Stimulated activated CD8-positive, alpha-beta memory T cell treated with anti-CD3 and anti-CD28 coated beads, Interleukin-2, amount 100 ng/mL, for 1 hour (primary cell): ENCODE measurements around the gene PCDHGC5.

Experiments
- DNase-seq, 2 donors: peaks; one replicate each; pipeline ENCODE4 v3.0.0-alpha.2; 2020; ENCODE audit warnings: low read depth in 2 of 2

Gene PCDHGC5

DNA sequence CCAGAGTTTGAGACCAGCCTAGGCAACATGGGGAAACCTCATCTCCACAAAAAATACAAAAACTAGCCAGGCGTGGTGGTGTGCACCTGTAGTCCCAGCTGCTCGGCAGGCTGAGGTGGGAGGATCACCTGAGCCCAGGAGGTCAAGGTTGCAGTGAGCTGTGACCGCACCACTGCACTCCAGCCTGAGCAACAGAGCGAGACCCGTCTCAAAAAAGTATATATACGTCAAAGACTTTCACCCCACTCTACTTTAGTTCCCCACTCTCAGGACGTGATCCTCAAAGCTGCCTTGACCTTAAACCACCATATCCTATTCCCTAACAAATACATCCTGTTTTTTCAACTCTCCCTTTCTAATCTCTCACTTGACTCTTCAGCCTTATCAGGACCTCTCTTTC is 41.0 kb downstream of the PCDHGC5 start:
- DNase-seq = no peak

DNA sequence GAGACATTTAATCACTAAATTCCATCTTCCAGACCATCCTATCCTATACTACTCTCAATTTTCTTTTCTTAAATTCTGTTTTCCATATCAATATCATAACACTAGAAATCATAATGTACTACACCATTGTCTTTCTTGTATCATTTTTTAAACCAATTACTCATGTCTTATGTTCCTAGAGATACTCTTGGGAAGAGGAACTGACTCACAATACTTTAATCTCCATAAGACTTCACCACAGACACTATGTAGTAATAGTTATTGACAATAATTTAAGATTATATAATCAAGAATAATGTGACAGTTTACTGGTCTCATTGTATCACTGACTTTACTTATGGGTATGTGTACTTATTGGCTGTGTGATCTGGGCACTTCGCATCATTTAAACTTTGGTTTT is 43.8 kb downstream of the PCDHGC5 start:
- DNase-seq = no peak

DNA sequence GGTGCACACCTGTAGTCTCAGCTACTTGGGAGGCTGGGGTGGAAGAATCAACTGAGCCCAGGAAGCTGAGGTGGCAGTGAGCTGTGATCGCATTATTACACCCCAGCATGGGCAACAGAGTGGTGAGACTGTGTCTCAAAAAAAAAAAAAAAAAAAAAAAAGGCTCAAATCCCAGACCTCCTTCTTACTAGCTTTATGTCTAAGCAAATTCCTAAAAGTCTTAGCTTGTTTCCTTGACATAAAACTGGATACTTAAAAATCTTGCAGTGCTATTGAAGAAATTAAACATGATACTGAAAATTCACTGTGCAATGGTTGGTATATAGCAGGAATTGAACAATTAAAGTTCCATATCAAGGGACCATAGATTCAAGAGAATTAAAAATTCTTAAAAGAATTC is 45.0 kb downstream of the PCDHGC5 start:
- DNase-seq = no peak

DNA sequence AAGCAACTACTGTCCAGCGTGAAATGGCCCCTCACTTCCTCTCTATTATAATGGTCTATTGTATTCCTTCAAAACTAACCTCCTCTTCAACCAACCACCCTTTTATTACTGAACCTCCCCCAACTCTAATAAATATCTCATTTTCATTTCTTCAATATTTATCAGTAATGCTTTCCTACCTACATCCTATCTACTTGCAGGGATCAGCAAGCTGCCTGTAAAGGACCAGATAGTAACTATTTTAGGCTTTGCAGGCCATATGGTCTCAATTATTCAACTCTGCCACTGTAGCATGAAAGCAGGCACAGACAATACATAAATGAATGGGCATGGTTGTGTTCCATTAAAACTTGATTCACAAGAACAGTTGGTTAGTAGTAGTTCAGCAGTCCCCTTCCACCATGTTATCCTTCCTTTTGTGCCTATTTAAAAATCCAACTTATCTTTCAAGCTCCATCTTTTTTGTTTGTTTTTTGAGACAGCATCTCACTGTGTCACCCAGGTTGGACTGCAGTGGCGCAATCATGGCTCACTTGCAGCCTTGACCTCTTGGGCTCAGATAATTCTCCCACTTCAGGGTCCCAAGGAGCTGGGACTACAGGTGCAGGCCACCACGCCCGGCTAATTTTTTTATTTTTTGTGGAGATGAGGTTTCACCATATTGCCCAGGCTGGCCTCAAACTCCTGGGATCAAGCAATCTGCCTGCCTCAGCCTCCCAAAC is 45.8 kb downstream of the PCDHGC5 start:
- no peak for DNase-seq
